Kidney (tissue), 14 donors: Measurements from ENCODE around the gene IFNL2. TPM values are rescaled to one million over a fixed set of nuclear protein-coding genes. Genes with fewer than 3 reads are reported as not detected.

Experiments used
- DNase-seq, 5 donors: peaks; one replicate each; pipeline ENCODE4 v3.0.0-alpha.2; 2013 to 2020
- FAIRE-seq: peaks from 2 replicates; lab custom pipeline; 2012; peaks lifted over from hg19 to GRCh38; lab: Jason Lieb, UNC
- H3K27ac ChIP-seq, 2 donors: one replicate each; pipeline ENCODE4 v1.7.0; 2013; ENCODE audit warnings: low read depth in 2 of 2, low read length in 2 of 2, inconsistent platforms in 1 of 2
- H3K27me3 ChIP-seq: one replicate; pipeline ENCODE4 v1.7.1; 2013; ENCODE audit warnings: low read length, inconsistent platforms; ENCODE audit not compliant: control insufficient read depth, insufficient read depth
- H3K36me3 ChIP-seq, 3 donors: one replicate each; pipeline versions ENCODE4 v1.7.0 to v1.7.1; 2013; ENCODE audit warnings: low read length in 3 of 3, control low read depth in 1 of 3, inconsistent platforms in 1 of 3; ENCODE audit not compliant: insufficient read depth in 3 of 3, control insufficient read depth in 2 of 3
- H3K4me1 ChIP-seq, 3 donors: one replicate each; pipeline versions ENCODE4 v1.7.0 to v1.7.1; 2013; ENCODE audit warnings: low read length in 3 of 3, inconsistent platforms in 1 of 3, low read depth in 1 of 3; ENCODE audit not compliant: control insufficient read depth in 2 of 3, insufficient read depth in 2 of 3
- H3K4me3 ChIP-seq, 3 donors: one replicate each; pipeline versions ENCODE4 v1.7.0 to v1.8.1; 2013; ENCODE audit warnings: low read length in 3 of 3, control low read depth in 1 of 3, inconsistent platforms in 1 of 3
- H3K9ac ChIP-seq, 3 donors: one replicate each; pipeline versions ENCODE4 v1.7.0 to v1.7.1; 2013; ENCODE audit warnings: low read length in 3 of 3, control low read depth in 1 of 3, inconsistent platforms in 1 of 3
- H3K9me3 ChIP-seq, 3 donors: one replicate each; pipeline versions ENCODE4 v1.7.0 to v1.7.1; 2013; ENCODE audit warnings: low read length in 3 of 3, control low read depth in 1 of 3, inconsistent platforms in 1 of 3; ENCODE audit not compliant: control insufficient read depth in 2 of 3, insufficient read depth in 1 of 3
- CTCF ChIP-seq: IDR thresholded peaks from 3 replicates; pipeline ENCODE4 v1.5.1; 2012; ENCODE audit warnings: mild to moderate bottlenecking, moderate library complexity, borderline replicate concordance; ENCODE audit not compliant: insufficient read depth; ENCODE audit errors: extremely low read depth
- intact Hi-C: fragments of 100-400 bp; cut with DNase I; formaldehyde crosslinking; loops from one replicate; pipeline ENCODE4 v1.11.1; 2022
- polyA plus RNA-seq: library from polyadenylated mRNA; stranded (reverse); fragments of 350-450 nt; fragmentation: Illumina TruSeq; extraction: RNeasy Lipid Tissue Mini Kit (QIAGEN cat#74804); gene quantifications from one replicate; pipeline ENCODE4 v1.2.3, GENCODE V29; 2014; ENCODE audit warnings: low read depth, low replicate concordance; ENCODE audit not compliant: insufficient read depth
- total RNA-seq: library from RNA; stranded (reverse); fragmentation: NEBNext Ultra II Directional; extraction: Animal tissue kit (Norgen Biotek cat#: 25700); gene quantifications from one replicate; pipeline ENCODE4 v1.2.1, GENCODE V29; 2021
- donor health status: control.
- donor health status: control.
- donor health status: control.
- donor health status: control.
- donor health status: control.
- donor health status: DM: yes; HTN: yes; CAD: no.
- donor health status: Normal renal cell carcinoma (clear cell type).

The IFNL2 gene
- total and polyA plus RNA-seq, 2 donors from 2014 or later: not detected

GRCh38 chr19:39247701-39248664 is 20.2 kb upstream of the IFNL2 start:
- intact Hi-C loops: no loop called here
- Histone ChIP-seq H3K27ac (no peak overlapping the region), H3K9ac (no peak overlapping the region), H3K9me3 (no peaks in the 10 kb centered on the region), H3K36me3 (no peaks in the 10 kb centered on the region), H3K4me3 (no peak overlapping the region), H3K4me1 (peaks cover 0 to 2% (median 0%) of the 10 kb centered on the region in 3 donors), H3K27me3 (peaks cover 18% of the 10 kb centered on the region)
- no peak for TF ChIP-seq CTCF
- FAIRE-seq (no peak), DNase-seq (peak in 4 of 5 donors; percentile 27 to 64 (median 50))

DNA sequence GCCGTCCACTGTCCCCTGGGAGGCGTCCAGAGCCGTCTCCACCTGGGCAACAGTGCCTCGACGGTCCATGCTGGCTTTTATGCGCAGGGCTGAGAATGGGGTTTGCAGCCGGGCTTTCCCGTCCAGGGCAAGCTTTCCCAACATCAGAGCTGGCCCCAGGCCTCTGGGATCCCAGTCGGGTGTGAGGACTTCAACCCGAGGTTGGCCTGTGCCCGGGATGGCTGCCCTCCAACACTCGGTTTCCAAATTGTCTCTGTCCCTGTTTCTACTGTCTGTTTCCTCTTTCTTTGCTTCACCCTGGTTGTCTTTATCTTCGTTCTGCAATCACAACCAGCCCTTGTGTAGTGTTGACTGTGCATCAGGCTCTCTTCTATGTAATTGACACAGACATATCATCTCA is 19.4 kb upstream of the IFNL2 start, which contains the start of gene IFNL4:
IFNL4 (minus strand) TSS at position 51 of the 400 bp plus-strand sequence.
- Histone ChIP-seq H3K4me3 (no peak within 1 kb of the TSS), H3K9me3 (no peaks in the 10 kb centered on the region), H3K4me1 (peaks cover 0 to 2% (median 0%) of the 10 kb centered on the region in 3 donors), H3K9ac (no peak within 1 kb of the TSS), H3K27ac (no peak within 1 kb of the TSS), H3K27me3 (peaks cover 18% of the 10 kb centered on the region), H3K36me3 (no peaks in the 10 kb centered on the region)
- intact Hi-C loops: no loop called here
- FAIRE-seq (no peak), DNase-seq (no peak)
- TF ChIP-seq CTCF: no peak

DNA sequence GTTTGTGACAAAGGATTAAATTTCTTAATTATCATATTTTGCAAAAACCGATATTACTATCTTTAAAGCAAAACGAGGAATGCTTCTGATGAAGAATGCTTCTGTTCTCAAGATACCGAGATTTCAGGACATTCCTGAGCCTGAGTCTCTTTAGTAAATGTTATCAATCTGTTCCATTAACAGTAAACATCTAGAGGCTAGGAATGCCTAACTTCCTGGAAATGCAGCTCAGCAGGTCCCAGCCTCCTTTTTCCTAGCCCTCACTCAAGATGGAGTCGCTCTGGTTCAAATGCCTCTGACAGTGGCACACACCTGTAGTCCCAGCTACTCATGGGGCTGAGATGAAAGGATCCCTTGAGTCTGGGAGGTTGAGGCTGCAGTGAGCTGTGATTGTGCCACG is 17.1 kb upstream of the IFNL2 start:
- no peaks in the 10 kb centered on the region for H3K9me3 ChIP-seq
- no peak overlapping the region for H3K9ac ChIP-seq
- TF ChIP-seq CTCF: no peak
- H3K4me1 ChIP-seq: peaks cover 0 to 2% (median 0%) of the 10 kb centered on the region in 3 donors
- no peak overlapping the region for H3K27ac ChIP-seq
- no peaks in the 10 kb centered on the region for H3K36me3 ChIP-seq
- FAIRE-seq (no peak), DNase-seq (no peak)
- no peak overlapping the region for H3K4me3 ChIP-seq
- intact Hi-C loops: no loop called here
- H3K27me3 ChIP-seq: peaks cover 18% of the 10 kb centered on the region
